ENCODE data around the gene ENAH.

GRCh38 chr1:225449774-225450173, 203.1 kb downstream of the ENAH start:
- TF ChIP-seq CTCF (IDR thresholded peaks at IDR 0.05) = no peak
- TF ChIP-seq POLR2A (IDR thresholded peaks at IDR 0.05) = no peak

Data from esophagus squamous epithelium (tissue), 4 donors.